ENCODE data around the gene ABHD14A.

GRCh38 chr3:51954105-51954504 is 20.8 kb upstream of the ABHD14A start:
- TF ChIP-seq CTCF (IDR thresholded peaks at IDR 0.05) (no peak), POLR2A (IDR thresholded peaks at IDR 0.05) (no peak)

All from vagina (tissue), 2 donors.